Measurements from ENCODE around the gene MCM6.

The MCM6 gene

GRCh38 chr2:135862718-135863117 is 13.5 kb downstream of the MCM6 start:
- no peak for DNase-seq

DNA sequence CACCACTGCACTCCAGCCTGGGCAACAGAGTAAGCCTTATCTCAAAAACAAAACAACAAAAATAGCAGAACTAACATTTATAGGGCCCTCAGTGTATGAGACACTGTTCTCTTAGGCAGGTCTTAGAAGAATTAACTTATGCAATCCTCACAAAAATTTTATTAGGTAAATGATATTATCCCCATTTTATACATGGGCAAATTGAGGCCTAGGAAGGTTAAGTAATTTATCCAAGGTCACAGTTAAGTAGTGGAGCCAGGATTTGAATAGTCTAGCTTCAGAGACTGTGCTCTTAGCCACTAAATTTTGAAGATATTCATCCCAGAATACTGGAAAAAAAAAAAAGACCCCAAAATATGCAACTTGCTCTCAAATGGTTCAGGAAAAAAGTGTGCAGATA is 22.8 kb downstream of the MCM6 start:
- DNase-seq: no peak

DNA sequence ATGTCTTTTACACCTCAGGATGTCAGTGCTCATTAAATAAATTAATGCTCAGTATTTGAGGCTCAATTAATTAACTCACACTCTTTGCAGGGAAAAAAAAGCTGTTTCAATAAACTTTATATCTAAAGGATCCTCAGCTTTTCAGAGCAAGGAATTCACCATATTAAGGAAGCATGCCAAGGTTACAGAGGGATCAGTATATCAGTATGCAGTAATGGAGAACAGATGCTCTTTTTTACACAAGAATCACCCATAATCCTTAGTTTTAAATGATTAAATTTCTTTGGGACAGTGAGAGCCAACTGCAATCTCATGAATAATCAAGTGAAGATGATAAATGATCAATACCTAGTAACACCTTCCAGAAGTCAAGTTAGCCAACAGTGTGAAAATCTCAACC is 24.4 kb downstream of the MCM6 start:
- no peak for DNase-seq

DNA sequence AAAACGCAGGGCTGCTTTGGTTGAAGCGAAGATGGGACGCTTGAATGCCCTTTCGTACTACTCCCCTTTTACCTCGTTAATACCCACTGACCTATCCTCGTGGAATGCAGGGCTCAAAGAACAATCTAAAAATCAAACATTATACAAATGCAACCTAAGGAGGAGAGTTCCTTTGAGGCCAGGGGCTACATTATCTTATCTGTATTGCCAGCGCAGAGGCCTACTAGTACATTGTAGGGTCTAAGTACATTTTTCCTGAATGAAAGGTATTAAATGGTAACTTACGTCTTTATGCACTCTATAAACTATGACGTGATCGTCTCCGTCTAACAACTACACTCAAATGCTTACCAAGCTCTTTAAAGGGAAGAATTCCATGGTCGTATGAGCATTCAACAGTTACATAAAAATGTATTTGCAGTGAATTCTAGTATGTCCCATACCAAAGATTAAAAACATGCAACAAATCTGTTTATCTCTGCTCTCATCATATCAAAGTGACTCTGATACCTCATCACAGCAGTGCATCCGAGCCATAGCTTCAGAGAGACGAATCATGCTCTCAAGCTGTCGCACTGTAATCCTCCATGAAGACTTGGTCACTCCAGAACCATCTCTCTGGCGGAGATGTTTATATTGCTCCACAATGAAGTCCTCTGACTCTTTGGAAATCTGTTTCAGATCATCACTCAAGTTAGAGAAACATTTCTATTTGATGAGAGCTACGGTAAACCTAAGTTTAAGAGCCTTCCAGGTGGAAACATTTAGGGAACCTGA is 25.2 kb downstream of the MCM6 start:
- no peak for DNase-seq

DNA sequence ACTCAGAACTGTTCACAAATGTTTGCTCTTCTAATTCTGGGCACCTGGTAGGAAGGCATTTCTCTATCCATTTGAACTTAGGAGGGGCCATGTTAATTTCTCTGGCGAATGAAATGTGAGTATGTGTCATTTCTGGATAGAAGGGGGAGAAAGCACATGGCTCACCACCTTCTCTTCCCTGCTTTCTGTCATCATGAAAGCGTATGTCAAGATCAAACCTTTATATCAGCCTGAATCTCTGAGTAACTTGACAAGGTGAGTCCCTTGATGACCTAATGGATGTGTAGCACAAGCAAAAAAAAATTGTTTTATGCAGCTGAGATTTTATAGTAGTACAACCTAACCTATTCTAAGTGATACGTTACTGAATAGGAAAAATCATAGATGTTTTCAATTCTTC is 27.2 kb downstream of the MCM6 start:
- no peak for DNase-seq

DNA sequence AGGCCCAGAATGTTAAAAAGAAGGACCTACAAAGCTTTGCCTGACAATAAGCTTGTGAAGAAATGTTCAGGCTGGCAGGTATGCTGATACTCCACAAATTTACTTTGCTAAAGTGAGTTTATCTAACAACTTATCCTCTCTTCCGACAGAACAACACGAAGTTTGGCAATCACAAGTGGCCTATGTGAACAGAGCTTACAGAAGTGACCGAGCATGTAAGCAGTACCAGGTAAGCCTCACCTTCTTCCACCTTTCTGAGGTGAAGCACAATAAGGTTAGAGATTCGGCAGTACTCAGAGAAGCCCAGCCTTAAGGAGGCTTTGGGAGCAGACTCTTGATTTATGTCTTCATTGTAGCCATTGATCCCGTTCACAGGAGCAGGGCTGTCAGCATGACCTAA is 30.2 kb downstream of the MCM6 start:
- no peak for DNase-seq

DNA sequence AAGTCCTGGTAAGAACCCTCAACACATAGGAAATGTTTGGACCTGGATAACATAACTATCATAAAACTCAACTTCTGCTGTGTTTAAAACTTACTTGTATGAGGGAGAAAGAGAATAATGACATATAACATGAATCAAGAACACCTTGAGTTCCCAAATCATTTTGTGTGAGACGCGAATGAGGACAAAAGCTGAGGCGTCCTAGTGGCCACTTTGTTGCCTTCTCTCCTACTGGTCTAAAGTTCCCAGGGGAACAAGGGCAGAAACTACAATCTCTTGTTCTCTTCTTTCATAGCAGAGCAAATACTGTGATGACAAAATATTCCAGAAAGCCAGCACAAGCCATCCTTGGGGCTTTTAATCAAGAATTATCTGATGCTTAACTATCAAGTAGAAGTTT is 31.0 kb downstream of the MCM6 start:
- DNase-seq: no peak

DNA sequence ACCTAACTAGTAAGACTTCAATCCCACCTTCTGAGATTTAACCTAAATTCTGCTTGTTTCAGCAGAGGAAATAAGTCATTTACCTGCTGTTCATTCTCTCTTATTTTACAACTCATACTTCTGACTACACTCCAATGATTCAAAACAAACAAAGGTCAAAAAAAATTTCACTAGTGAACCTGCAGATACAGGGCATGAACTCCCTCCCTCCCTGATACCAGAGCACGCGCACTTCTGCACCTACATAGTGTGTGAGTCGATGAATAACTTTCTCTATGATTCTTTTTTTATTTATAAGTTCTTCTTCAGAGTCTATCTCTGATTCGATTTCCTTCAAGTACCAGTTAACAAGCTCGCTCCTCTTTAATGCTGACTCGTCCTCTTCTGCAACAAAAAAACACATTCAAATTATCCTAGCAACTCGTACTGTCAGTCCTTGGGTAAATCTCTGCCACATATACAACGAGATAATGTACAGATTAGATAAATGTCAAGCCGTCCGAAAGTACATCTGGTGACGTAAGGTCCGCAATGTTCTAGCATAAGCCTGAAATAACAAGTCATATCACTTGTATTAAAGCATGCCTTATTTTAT is 31.8 kb downstream of the MCM6 start:
- no peak for DNase-seq

DNA sequence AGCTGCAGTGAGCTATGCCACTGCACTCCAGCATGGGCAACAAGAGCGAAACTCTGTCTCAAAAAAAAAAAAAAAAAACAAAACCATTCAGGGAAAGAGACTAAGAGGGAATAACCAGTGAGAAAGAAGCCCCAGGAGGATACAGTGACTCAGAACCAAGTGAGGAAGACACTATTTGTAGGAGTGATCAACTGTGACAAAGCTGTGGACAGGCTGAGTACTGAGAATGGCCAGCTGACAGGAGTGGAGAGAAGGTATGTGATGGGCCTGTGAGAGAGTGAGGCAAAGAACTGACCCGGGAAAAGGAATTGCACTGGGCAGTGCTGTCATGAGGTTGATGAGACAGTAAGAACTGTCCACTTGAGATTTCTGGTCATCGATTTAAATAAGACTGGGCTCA is 32.6 kb downstream of the MCM6 start:
- DNase-seq: no peak

DNA sequence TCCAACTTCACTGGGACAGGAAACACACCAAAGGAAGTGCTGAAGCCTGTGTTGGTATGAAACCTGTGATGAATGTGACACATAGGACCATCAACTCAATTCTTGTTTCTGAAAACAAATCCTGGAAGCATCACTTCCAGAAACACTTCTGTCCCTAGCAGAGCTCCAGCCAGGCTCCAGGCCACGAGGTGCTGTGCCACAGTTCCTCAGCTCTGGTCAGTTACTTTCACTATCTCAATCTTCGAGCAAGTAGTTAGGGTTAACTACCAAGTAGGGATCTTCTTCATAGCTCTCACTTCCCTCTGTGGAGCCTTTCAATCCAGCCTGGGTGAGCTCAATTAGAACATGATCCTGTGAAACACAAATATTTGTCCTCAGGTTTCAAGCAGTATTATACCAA is 35.6 kb downstream of the MCM6 start:
- DNase-seq: no peak

GRCh38 chr2:135839713-135840112 is 36.5 kb downstream of the MCM6 start:
- no peak for DNase-seq

GRCh38 chr2:135838502-135838901 is 37.7 kb downstream of the MCM6 start:
- DNase-seq: no peak

- DNase-seq: no peak
Measured at GRCh38 chr2:135836596-135837270, 39.5 kb downstream of the MCM6 start, which contains the start of gene LCT. Gene LCT, minus strand, starts transcription at chr2:135837184. Its CDS starts 15 bp downstream, at chr2:135837169.

DNA sequence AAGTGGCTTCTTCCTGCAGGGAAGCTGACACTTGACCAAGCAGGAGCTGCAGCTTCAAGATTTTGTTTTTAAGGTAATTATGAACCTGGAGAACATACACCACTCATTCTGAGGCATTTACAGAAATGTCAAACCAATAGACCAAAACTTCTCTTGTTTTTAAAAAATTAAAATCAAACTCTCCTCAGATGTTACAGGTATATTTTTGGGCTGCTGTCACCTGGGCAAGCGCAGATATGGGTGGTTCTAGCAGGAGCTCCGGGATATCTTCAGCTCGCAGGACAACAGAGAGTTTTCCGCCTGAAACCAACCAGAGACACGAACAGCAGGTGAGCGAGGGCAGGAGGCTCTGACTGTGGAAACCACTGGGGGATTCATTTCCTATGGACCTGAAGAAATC is 43.4 kb downstream of the MCM6 start:
- DNase-seq: no peak

DNA sequence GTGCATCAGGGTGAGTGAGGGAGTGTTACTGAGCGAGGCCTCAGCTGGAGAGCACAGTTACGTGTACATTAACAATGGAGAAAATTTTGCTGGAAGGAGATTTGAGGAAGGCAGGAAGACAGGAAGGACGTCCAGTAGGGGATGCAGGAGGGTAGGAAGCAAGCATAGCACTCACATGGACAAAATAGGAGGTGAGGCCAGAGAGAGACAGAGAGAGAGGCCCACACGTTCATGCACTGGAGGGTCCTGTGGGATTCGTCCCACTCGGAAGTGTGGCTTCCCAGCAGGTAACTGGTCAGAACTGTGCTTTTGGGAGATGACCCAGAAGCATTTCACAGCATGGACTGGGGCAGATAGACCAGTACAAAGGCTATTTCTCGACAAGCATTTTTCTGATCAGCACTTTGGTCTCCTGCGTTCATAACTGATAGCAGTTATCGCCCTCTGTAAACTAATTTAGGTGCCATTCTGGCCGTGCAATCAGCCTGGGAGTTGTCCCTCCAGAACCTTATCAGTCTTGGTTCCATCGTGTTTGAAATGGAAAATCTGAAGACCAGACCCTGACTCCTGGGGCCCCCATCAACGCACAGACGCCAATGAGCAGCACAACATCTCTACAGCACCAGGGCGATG is 44.9 kb downstream of the MCM6 start:
- no peak for DNase-seq

GRCh38 chr2:135829378-135830135 is 46.7 kb downstream of the MCM6 start:
- DNase-seq: no peak

- DNase-seq: no peak
Measured at GRCh38 chr2:135826544-135826943, 49.7 kb downstream of the MCM6 start.

DNA sequence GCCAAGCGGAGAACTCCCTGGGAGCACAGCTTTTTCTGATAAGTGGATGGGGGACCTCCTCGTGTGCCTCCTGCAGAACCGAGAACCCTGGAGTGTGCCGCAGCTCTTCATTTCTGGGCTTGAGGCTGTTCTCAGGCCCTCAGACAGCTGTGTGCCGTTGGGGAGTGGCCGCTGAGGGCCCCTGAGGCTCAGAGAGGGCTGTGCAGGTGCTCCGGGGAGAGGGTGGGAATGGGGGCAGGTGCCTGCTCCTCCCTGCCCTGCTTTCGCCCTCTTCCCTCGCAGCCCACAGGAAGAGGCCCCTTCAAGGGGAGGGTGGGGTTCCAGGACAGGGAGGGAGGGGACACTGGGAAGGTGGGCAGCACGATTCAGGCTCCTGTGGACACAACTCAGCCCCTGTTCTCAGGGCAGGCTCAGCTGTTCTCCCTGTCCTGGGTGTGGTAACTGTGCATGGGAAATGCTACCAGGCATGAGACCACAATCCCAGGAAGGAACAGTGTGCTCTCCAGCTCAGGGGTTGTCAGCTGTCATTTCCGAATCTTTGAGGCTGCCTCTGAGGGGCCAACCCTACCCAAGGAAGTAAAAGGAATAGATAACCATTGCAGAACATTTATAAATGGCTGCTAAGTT is 50.6 kb downstream of the MCM6 start:
- DNase-seq: no peak

GRCh38 chr2:135825131-135825530 is 51.1 kb downstream of the MCM6 start:
- no peak for DNase-seq

DNA sequence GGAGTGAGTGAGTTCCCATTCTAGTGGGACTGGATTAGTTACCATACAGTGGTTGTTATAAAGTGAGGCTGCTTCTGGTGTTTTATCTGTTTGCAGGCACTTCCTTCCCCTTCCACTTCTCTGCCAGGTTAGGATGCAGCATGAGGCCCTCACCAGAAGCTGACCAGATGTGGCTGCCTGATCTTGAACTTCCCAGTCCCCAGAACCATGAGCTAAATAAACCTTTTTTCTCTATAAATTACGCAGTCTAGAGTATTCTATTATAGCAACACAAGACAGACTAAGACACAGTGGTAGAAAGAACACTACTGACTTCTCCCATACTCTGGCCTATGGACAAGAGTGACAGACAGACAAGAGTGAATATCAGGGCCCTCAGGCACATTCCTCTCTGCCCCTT is 53.4 kb downstream of the MCM6 start:
- no peak for DNase-seq

DNA sequence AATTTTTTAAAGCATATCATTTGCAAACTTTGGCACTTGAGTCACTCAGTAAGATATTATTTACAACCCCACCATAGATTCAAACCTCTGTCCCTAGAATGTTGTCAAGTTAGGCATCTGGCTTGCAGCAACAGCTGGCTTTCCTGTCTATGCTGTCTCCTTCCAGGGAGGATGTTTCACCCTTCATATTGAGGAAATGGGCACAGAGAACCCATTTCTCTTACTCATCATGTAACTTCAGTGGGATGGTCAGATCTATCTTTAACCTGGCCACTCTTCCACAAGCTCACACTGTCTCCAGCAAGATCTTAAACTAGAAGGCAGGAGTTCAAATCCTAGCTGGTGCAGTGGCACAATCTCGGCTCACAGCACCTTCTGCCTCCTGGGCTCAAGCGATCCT is 55.1 kb downstream of the MCM6 start:
- no peak for DNase-seq

DNA sequence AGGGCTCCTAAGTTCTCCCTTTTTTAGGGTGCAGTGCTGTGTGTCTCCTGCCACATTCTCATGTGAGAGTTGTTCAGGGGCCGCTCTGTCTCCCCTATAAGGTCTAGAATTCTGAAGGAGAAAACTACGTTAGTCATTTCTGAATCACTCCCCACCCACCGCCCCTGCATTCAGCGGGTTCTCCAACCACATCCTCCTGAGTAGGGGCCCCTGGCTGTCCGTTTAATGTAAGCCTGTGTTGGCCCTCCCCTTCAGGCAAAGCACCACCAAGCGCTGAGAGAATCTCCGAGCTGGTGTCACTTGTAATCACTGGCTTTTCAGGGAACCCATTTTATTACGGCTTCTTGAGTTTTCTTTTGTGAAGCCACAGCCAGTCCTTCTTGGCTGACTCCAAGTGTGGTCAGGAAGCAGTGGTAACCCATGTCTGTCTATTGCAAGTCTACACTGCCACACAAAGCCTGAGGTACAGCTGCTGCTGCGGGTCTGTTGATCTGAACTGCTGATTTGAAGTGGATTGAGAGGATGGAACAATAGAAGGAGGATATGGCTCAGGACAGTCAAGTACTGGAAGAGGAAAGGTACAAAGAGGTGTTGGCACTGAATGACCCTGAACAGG is 56.1 kb downstream of the MCM6 start:
- peak; percentile 19 to 52 (median 32) for DNase-seq
